Heart left ventricle (tissue), 16 donors: ENCODE measurements around the gene OR10A7. TPM values are rescaled to one million over a fixed set of nuclear protein-coding genes. Genes with fewer than 3 reads are reported as not detected.

ENCODE experiments used
- ATAC-seq, 4 donors: fragments of 200-7000 bp; cut with Tn5 transposase; one replicate each; pipeline ENCODE4 v1.9.1; 2020 to 2022; ENCODE audit warnings: moderate library complexity in 4 of 4, mild to moderate bottlenecking in 3 of 4, moderate number of reproducible peaks in 1 of 4
- DNase-seq, 5 donors: peaks; one replicate each; pipeline ENCODE4 v3.0.0-alpha.2; 2020
- H3K27ac ChIP-seq, 12 donors: fragments of 200-600 bp; sonication (generic) in 4 of 12; one replicate each; pipeline versions ENCODE4 v1.5.0 to v1.8.0; 2016 to 2022; ENCODE audit warnings: mild to moderate bottlenecking in 2 of 12
- H3K27me3 ChIP-seq, 9 donors: fragments of 200-600 bp; sonication (generic) in 2 of 9; one replicate each; pipeline versions ENCODE4 v1.5.1 to v1.8.0; 2016 to 2022; ENCODE audit warnings: mild to moderate bottlenecking in 3 of 9
- H3K36me3 ChIP-seq, 9 donors: fragments of 200-600 bp; sonication (generic) in 2 of 9; one replicate each; pipeline versions ENCODE4 v1.5.0 to v1.8.0; 2018 to 2022; ENCODE audit warnings: mild to moderate bottlenecking in 2 of 9
- H3K4me1 ChIP-seq, 12 donors: fragments of 200-600 bp; sonication (generic) in 4 of 12; one replicate each; pipeline versions ENCODE4 v1.5.0 to v1.8.0; 2016 to 2022; ENCODE audit warnings: mild to moderate bottlenecking in 3 of 12
- H3K4me3 ChIP-seq, 12 donors: fragments of 200-600 bp; sonication (generic) in 4 of 12; one replicate each; pipeline versions ENCODE4 v1.5.0 to v1.8.0; 2017 to 2022; ENCODE audit warnings: mild to moderate bottlenecking in 9 of 12, moderate library complexity in 4 of 12
- H3K9me3 ChIP-seq, 12 donors: fragments of 200-600 bp; sonication (generic) in 4 of 12; one replicate each; pipeline versions ENCODE4 v1.5.0 to v1.8.0; 2016 to 2022; ENCODE audit warnings: mild to moderate bottlenecking in 1 of 12
- CTCF ChIP-seq, 12 donors: fragments of 200-600 bp; sonication (generic) in 4 of 12; IDR thresholded peaks; one replicate each; pipeline versions ENCODE4 v1.5.0 to v1.8.0; 2018 to 2022; ENCODE audit warnings: antibody characterized with exemption in 12 of 12, mild to moderate bottlenecking in 5 of 12
- POLR2A ChIP-seq, 2 donors: fragments of 450-650 bp; IDR thresholded peaks; one replicate each; pipeline ENCODE4 v1.6.1; 2017; ENCODE audit warnings: antibody characterized with exemption in 2 of 2, mild to moderate bottlenecking in 2 of 2, moderate library complexity in 2 of 2
- WGBS, 4 donors: extraction: QIAGEN DNeasy Blood & Tissue Kit in 2 of 4; methylation state at CpG; one replicate each; pipeline versions ENCODE4 v1.1.5 to v1.1.7; 2013 to 2018; 5-methylcytosine and 5-hydroxymethylcytosine counted together
- intact Hi-C, 10 donors: fragments of 100-400 bp; cut with DNase I; formaldehyde crosslinking; loops; one replicate each; pipeline versions ENCODE4 v1.11.1 to v1.14.2; 2022
- polyA plus RNA-seq, 2 donors: library from polyadenylated mRNA; stranded (reverse); fragments of 200-250 nt; gene quantifications; one replicate each; pipeline ENCODE4 v1.2.3, GENCODE V29; 2013
- total RNA-seq, 9 donors: library from RNA; depleted of rRNA in 2 of 9; stranded (reverse); fragments of >200 nt in 2 of 9; fragmentation: NEBNext Ultra II Directional in 3 of 9; extraction: Animal tissue kit (Norgen Biotek cat#: 25700) in 3 of 9; gene quantifications; one replicate each; pipeline versions ENCODE4 v1.1.0 to v1.2.4, GENCODE V29; 2016 to 2023
- donor health status: ischemic (EF 13 %, LVEDD 7.1; RV severe dilation, severe dysfunction).
- donor health status: healthy with polysubstance abuse.
- donor health status: DM: no; HTN: yes; CAD: no.
- donor health status: DM: no; HTN: no; CAD: no.
- donor health status: ischemic (EF 25% LVEDD 6.9; RV normal size, moderate dysfunction).
- donor health status: ischemic (EF 25% LVEDD 5.7; RV mildly dilated, moderate dysfunction).
- donor health status: healthy.
- donor health status: DM: yes; HTN: yes; CAD: no.
- donor health status: ischemic (EF 35%, LVEDD 5.7; RV mildly dilated, moderate dysfunction).
- donor health status: nonischemic (EF 11% LVEDD 7.7; RV severe dilation, severe dysfunction).
- donor health status: DM: yes; HTN: yes; CAD: no.
- donor health status: PGD.
- donor health status: ischemic (EF 29% LVEDD 5.4; RV normal size, mild dysfunction).
- donor health status: nonischemic (EF 23%, LVEDD 6.1; RV moderate dilation, normal function).

OR10A7 gene
- total and polyA plus RNA-seq, 11 donors, result not detected

GRCh38 chr12:55188573-55188972, 32.3 kb upstream of the OR10A7 start:
- Histone ChIP-seq H3K27me3 (peaks cover 0 to 13% (median 0%) of the 10 kb centered on the region in 9 donors), H3K9me3 (peaks cover 0 to 4% (median 0%) of the 10 kb centered on the region in 12 donors), H3K4me3 (no peak overlapping the region), H3K4me1 (no peaks in the 10 kb centered on the region), H3K36me3 (no peaks in the 10 kb centered on the region), H3K27ac (no peak overlapping the region)
- TF ChIP-seq POLR2A (IDR thresholded peaks at IDR 0.05), result no peak
- TF ChIP-seq CTCF (IDR thresholded peaks at IDR 0.05), result no peak
- DNase-seq (no peak), ATAC-seq (no peak)
- intact Hi-C loops, result loop anchor here in 6 of 10 donors (2.0 to 5.0 kb wide), 3 partner anchors 428 to 430 kb away; no protein-coding TSS in a partner anchor
- 3 to 8% (median 4%) methylated on average over 2 of the region's 2 CpGs for WGBS, 4 donors

GRCh38 chr12:55188974-55189556, 31.8 kb upstream of the OR10A7 start:
- Histone ChIP-seq H3K27me3 (peaks cover 0 to 13% (median 0%) of the 10 kb centered on the region in 9 donors), H3K9me3 (peaks cover 0 to 4% (median 0%) of the 10 kb centered on the region in 12 donors), H3K4me3 (no peak overlapping the region), H3K4me1 (no peaks in the 10 kb centered on the region), H3K27ac (no peak overlapping the region), H3K36me3 (no peaks in the 10 kb centered on the region)
- DNase-seq, result peak in 1 of 5 donors; percentile 20
- TF ChIP-seq POLR2A (IDR thresholded peaks at IDR 0.05), result no peak
- peak; percentile 56 to 81 (median 66) for TF ChIP-seq CTCF (IDR thresholded peaks at IDR 0.05)
- WGBS, 4 donors, result 0 to 1% (median 1%) methylated on average over 4 of the region's 4 CpGs
- intact Hi-C loops, result loop anchor here in 8 of 10 donors (1.0 to 5.0 kb wide), 4 partner anchors 428 to 430 kb away; no protein-coding TSS in a partner anchor
- peak in 3 of 4 donors; percentile 47 to 67 (median 65) for ATAC-seq

- DNase-seq, result no peak
- H3K27ac ChIP-seq, result no peak overlapping the region
- TF ChIP-seq POLR2A (IDR thresholded peaks at IDR 0.05) (no peak), CTCF (IDR thresholded peaks at IDR 0.05) (no peak)
- H3K4me1 ChIP-seq, result no peaks in the 10 kb centered on the region
- ATAC-seq, result no peak
- H3K36me3 ChIP-seq, result no peaks in the 10 kb centered on the region
- peaks cover 0 to 4% (median 0%) of the 10 kb centered on the region in 12 donors for H3K9me3 ChIP-seq
- intact Hi-C loops, result no loop called here
- H3K27me3 ChIP-seq, result peaks cover 0 to 1% (median 0%) of the 10 kb centered on the region in 9 donors
- H3K4me3 ChIP-seq, result no peak overlapping the region
- WGBS, 4 donors, result 80 to 88% (median 86%) methylated on average over 3 of the region's 3 CpGs
These were observed 26.4 kb upstream of the OR10A7 start for GRCh38 chr12:55194382-55194781.

- H3K36me3 ChIP-seq, result no peaks in the 10 kb centered on the region
- WGBS, 4 donors, result 48 to 68% (median 56%) methylated on average over 1 of the region's 1 CpG
- no peaks in the 10 kb centered on the region for H3K9me3 ChIP-seq
- H3K4me1 ChIP-seq, result no peaks in the 10 kb centered on the region
- no peak for DNase-seq
- TF ChIP-seq CTCF (IDR thresholded peaks at IDR 0.05), result no peak
- TF ChIP-seq POLR2A (IDR thresholded peaks at IDR 0.05), result no peak
- no peak overlapping the region for H3K4me3 ChIP-seq
- intact Hi-C loops, result no loop called here
- H3K27me3 ChIP-seq, result no peaks in the 10 kb centered on the region
- no peak for ATAC-seq
- H3K27ac ChIP-seq, result no peak overlapping the region
These were observed 5.7 kb downstream of the OR10A7 start for GRCh38 chr12:55226523-55226922.
